GM23338 (cell line): ENCODE data around the gene C1orf116. TPM values are rescaled to one million over a fixed set of nuclear protein-coding genes. Genes with fewer than 3 reads are reported as not detected.

Source experiments
- ATAC-seq: fragments of 200-7000 bp; cut with Tn5 transposase; 3 replicates; pipeline ENCODE4 v1.9.1; 2020
- DNase-seq: peaks from one replicate; pipeline ENCODE4 v3.0.0-alpha.2; 2015; ENCODE audit warnings: low spot score
- H2AFZ ChIP-seq: fragments of 200-600 bp; sonication (generic); 2 replicates; pipeline ENCODE4 v1.8.0; 2016; ENCODE audit warnings: antibody characterized with exemption, mild to moderate bottlenecking, moderate library complexity
- H3F3A ChIP-seq: fragments of 200-600 bp; sonication (generic); replicated peaks from 2 replicates; pipeline ENCODE4 v1.8.0; 2017; ENCODE audit warnings: antibody characterized with exemption, mixed run types, low read depth
- H3K27ac ChIP-seq: fragments of 200-600 bp; sonication (generic); 2 replicates; pipeline ENCODE4 v1.6.1; 2016; ENCODE audit warnings: low read depth
- H3K27me3 ChIP-seq: fragments of 200-600 bp; sonication (generic); 2 replicates; pipeline ENCODE4 v1.8.0; 2016; ENCODE audit warnings: mild to moderate bottlenecking, mixed run types, moderate library complexity; ENCODE audit not compliant: insufficient read depth
- H3K36me3 ChIP-seq: fragments of 200-600 bp; sonication (generic); 2 replicates; pipeline ENCODE4 v1.8.0; 2016; ENCODE audit warnings: mild to moderate bottlenecking; ENCODE audit not compliant: insufficient read depth
- H3K4me1 ChIP-seq: fragments of 200-600 bp; sonication (generic); 2 replicates; pipeline ENCODE4 v1.8.0; 2016; ENCODE audit warnings: mild to moderate bottlenecking, moderate library complexity; ENCODE audit not compliant: insufficient read depth
- H3K4me2 ChIP-seq: fragments of 200-600 bp; sonication (generic); 2 replicates; pipeline ENCODE4 v1.7.1; 2017; ENCODE audit warnings: mixed run types
- H3K4me3 ChIP-seq: fragments of 200-600 bp; sonication (generic); 2 replicates; pipeline ENCODE4 v1.6.1; 2016; ENCODE audit warnings: mixed run types
- H3K79me2 ChIP-seq: fragments of 200-600 bp; sonication (generic); replicated peaks from 2 replicates; pipeline ENCODE4 v1.8.0; 2017; ENCODE audit warnings: mild to moderate bottlenecking; ENCODE audit not compliant: insufficient read depth
- H3K9me2 ChIP-seq: fragments of 200-600 bp; sonication (generic); 2 replicates; pipeline ENCODE4 v1.8.0; 2017; ENCODE audit not compliant: insufficient read depth
- H4K20me1 ChIP-seq: fragments of 200-600 bp; sonication (generic); replicated peaks from 2 replicates; pipeline ENCODE4 v1.8.0; 2017; ENCODE audit warnings: mild to moderate bottlenecking; ENCODE audit not compliant: insufficient read depth
- H3K27ac Mint-ChIP-seq: 2 replicates; pipeline ENCODE4 v1.8.0; 2020; ENCODE audit warnings: inconsistent platforms, mild to moderate bottlenecking, moderate library complexity, mixed read lengths
- H3K27me3 Mint-ChIP-seq: 3 replicates; pipeline ENCODE4 v1.8.0; 2022; ENCODE audit warnings: low read depth, mild to moderate bottlenecking, moderate library complexity, mixed read lengths, inconsistent platforms; ENCODE audit not compliant: insufficient read depth, poor library complexity
- H3K36me3 Mint-ChIP-seq: 3 replicates; pipeline ENCODE4 v1.8.0; 2021; ENCODE audit warnings: low read depth, mild to moderate bottlenecking, inconsistent platforms, moderate library complexity, mixed read lengths
- H3K4me1 Mint-ChIP-seq: 3 replicates; pipeline ENCODE4 v1.8.0; 2020; ENCODE audit warnings: mild to moderate bottlenecking, inconsistent platforms, mixed read lengths
- H3K4me3 Mint-ChIP-seq: 3 replicates; pipeline ENCODE4 v1.8.0; 2021; ENCODE audit warnings: moderate library complexity, mild to moderate bottlenecking, inconsistent platforms, mixed read lengths
- H3K9me3 Mint-ChIP-seq: 3 replicates; pipeline ENCODE4 v1.8.0; 2020; ENCODE audit warnings: moderate library complexity, mild to moderate bottlenecking, inconsistent platforms, mixed read lengths
- CREB1 ChIP-seq: fragments of 250-450 bp; sonication (Bioruptor Pico); IDR thresholded peaks from 2 replicates; pipeline ENCODE4 v1.5.0; 2020; ENCODE audit warnings: low read depth, mild to moderate bottlenecking, moderate library complexity
- CTCF ChIP-seq, 2 experiments: fragments of 200-600 bp in 1 of 2; sonication (generic) in 1 of 2; conservative IDR thresholded peaks; 2 replicates each; pipeline versions ENCODE4 v1.5.1 to v1.6.1; 2016 to 2017; ENCODE audit warnings: antibody characterized with exemption in 2 of 2, low read depth in 2 of 2, mild to moderate bottlenecking in 2 of 2, moderate library complexity in 1 of 2
- EZH2 ChIP-seq: fragments of 200-600 bp; sonication (generic); IDR thresholded peaks from one replicate; pipeline ENCODE4 v1.8.0; 2017; ENCODE audit warnings: antibody characterized with exemption, mild to moderate bottlenecking, low read depth; ENCODE audit not compliant: unreplicated experiment
- EZH2phosphoT487 ChIP-seq: fragments of 200-600 bp; sonication (generic); IDR thresholded peaks from one replicate; pipeline ENCODE4 v1.8.1; 2018; ENCODE audit warnings: antibody characterized with exemption; ENCODE audit not compliant: unreplicated experiment
- JUNB ChIP-seq: IDR thresholded peaks from one replicate; pipeline ENCODE4 v1.6.1; 2016; ENCODE audit warnings: antibody characterized with exemption; ENCODE audit not compliant: unreplicated experiment
- NANOG ChIP-seq: IDR thresholded peaks from 2 replicates; pipeline ENCODE4 v1.6.1; 2016; ENCODE audit warnings: antibody characterized with exemption, borderline replicate concordance
- POLR2AphosphoS5 ChIP-seq: IDR thresholded peaks from 2 replicates; pipeline ENCODE4 v1.6.1; 2016; ENCODE audit warnings: antibody characterized with exemption, low read depth
- REST ChIP-seq: IDR thresholded peaks from one replicate; pipeline ENCODE4 v1.6.1; 2018; ENCODE audit warnings: antibody characterized with exemption; ENCODE audit not compliant: unreplicated experiment
- STAT1 ChIP-seq: IDR thresholded peaks from one replicate; pipeline ENCODE4 v1.6.1; 2016; ENCODE audit warnings: antibody characterized with exemption; ENCODE audit not compliant: unreplicated experiment
- ZNF114 ChIP-seq: fragments of 250-450 bp; sonication (Bioruptor Pico); IDR thresholded peaks from 2 replicates; pipeline ENCODE4 v1.5.0; 2020; ENCODE audit warnings: mild to moderate bottlenecking, moderate library complexity
- ZNF331 ChIP-seq: fragments of 250-450 bp; sonication (Bioruptor Pico); IDR thresholded peaks from 2 replicates; pipeline ENCODE4 v1.5.0; 2020; ENCODE audit warnings: low read depth, mild to moderate bottlenecking, moderate library complexity
- ZNF462 ChIP-seq: fragments of 250-450 bp; sonication (Bioruptor Pico); IDR thresholded peaks from 2 replicates; pipeline ENCODE4 v1.5.0; 2020; ENCODE audit warnings: mild to moderate bottlenecking, moderate library complexity
- polyA plus RNA-seq: library from polyadenylated mRNA; unstranded; fragments of >200 nt; fragmentation: Nextera tagmentation; extraction: Ambion mirVana; gene quantifications from 2 replicates; pipeline ENCODE4 v1.2.1, GENCODE V29; 2016
- total RNA-seq: library from RNA; depleted of rRNA; stranded (reverse); fragments of >200 nt; shearing (Covaris generic); gene quantifications from 2 replicates; pipeline ENCODE4 v1.2.3, GENCODE V29; 2014
- TF ChIP-seq, protein P1 (sequence below): IDR thresholded peaks from 2 replicates; pipeline ENCODE4 v1.6.1; 2016; ENCODE audit warnings: antibody characterized with exemption

Gene C1orf116
- total and polyA plus RNA-seq, 2 experiments from 2014 or later, result 2.3 to 5.3 TPM

DNA sequence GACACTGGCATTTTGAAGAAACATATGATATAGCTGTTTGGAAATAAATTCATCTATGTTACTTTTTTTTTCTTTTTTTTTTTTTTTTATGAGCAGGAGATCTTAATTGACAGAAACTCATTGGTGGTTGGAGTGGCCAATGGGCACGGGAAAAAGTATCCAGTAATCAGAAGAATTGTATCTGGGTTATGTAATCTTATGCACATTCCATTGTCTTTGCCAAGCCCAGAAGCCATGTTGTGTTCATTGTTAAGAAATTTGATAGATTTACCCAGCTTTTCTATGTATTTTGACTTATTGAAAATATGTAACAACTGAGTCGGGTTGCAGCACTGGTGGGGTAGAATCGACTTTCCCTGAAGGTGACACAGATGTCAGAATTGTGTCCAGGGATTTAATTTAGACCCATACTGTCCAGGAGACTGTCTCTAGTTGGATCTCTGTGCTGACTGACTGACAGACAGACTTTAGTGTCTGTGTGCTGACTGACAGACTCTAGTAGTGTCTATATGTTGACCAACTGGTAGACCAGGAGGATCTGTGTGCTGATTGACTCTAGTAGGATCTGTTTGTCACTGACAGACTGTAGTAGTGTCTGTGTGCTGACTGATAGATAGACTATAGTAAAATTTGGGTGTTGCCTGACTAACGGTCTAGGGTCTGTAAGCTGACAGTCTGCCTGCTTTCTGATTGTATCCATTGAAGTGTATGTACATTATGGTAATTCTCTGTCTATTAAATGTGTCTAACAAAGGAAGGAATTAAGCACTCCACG, 43.8 kb upstream of the C1orf116 start:
- no peak overlapping the region for H3K4me3 ChIP-seq
- no peaks in the 10 kb centered on the region for H3K79me2 ChIP-seq
- TF ChIP-seq NANOG (no peak), ZNF114 (CRISPR knock-in tag) (no peak), JUNB (no peak), CREB1 (CRISPR knock-in tag) (no peak), POLR2AphosphoS5 (no peak), STAT1 (no peak), REST (no peak), CTCF (conservative IDR thresholded peaks at IDR 0.05; ENCODE audit: low read depth in 2 of 2) (no peak), EZH2 (no peak), ZNF462 (CRISPR knock-in tag) (no peak), EZH2phosphoT487 (no peak), ZNF331 (no peak)
- TF ChIP-seq, protein P1, sequence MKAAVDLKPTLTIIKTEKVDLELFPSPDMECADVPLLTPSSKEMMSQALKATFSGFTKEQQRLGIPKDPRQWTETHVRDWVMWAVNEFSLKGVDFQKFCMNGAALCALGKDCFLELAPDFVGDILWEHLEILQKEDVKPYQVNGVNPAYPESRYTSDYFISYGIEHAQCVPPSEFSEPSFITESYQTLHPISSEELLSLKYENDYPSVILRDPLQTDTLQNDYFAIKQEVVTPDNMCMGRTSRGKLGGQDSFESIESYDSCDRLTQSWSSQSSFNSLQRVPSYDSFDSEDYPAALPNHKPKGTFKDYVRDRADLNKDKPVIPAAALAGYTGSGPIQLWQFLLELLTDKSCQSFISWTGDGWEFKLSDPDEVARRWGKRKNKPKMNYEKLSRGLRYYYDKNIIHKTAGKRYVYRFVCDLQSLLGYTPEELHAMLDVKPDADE, result no peak
- H3K27ac Mint-ChIP-seq, result no peak overlapping the region
- no peak overlapping the region for H3K27ac ChIP-seq
- no peaks in the 10 kb centered on the region for H3F3A ChIP-seq
- peaks cover 3% of the 10 kb centered on the region; the same call in 1 of the 2 replicates for H4K20me1 ChIP-seq
- peaks cover 3% of the 10 kb centered on the region; the same call in 1 of the 2 replicates for H3K4me1 ChIP-seq
- ATAC-seq (no peak), DNase-seq (no peak)
- no peak overlapping the region for H3K4me2 ChIP-seq
- H3K4me1 Mint-ChIP-seq, result peaks cover 13% of the 10 kb centered on the region; the same call in 2 of the 3 replicates
- H3K9me2 ChIP-seq, result no peaks in the 10 kb centered on the region
- H3K36me3 Mint-ChIP-seq, result peaks cover 4% of the 10 kb centered on the region; the same call in 2 of the 3 replicates
- peaks cover 2% of the 10 kb centered on the region; the same call in 1 of the 2 replicates for H3K36me3 ChIP-seq
- peaks cover 2% of the 10 kb centered on the region for H3K27me3 Mint-ChIP-seq
- no peaks in the 10 kb centered on the region for H3K27me3 ChIP-seq
- no peak overlapping the region for H3K4me3 Mint-ChIP-seq
- H2AFZ ChIP-seq, result no peak overlapping the region
- H3K9me3 Mint-ChIP-seq, result no peaks in the 10 kb centered on the region
